K562 (cell line): ENCODE data around the gene HVCN1. TPM values are rescaled to one million over a fixed set of nuclear protein-coding genes. Genes with fewer than 3 reads are reported as not detected.

Experiments
- ATF7 ChIP-seq: fragments of 450-650 bp; IDR thresholded peaks from 2 replicates; pipeline ENCODE4 v1.7.1; 2014; ENCODE audit warnings: mild to moderate bottlenecking, moderate library complexity
- BCOR ChIP-seq: fragments of 450-650 bp; IDR thresholded peaks from 2 replicates; pipeline ENCODE4 v1.6.1; 2016
- CHD2 ChIP-seq: IDR thresholded peaks from 2 replicates; pipeline ENCODE4 v1.6.1; 2011; ENCODE audit warnings: low read depth, low read length
- COPS2 ChIP-seq: fragments of 450-650 bp; conservative IDR thresholded peaks from 2 replicates; pipeline ENCODE4 v1.6.1; 2016; ENCODE audit warnings: mild to moderate bottlenecking, moderate library complexity
- CREM ChIP-seq: IDR thresholded peaks from 2 replicates; pipeline ENCODE4 v1.6.1; 2014; ENCODE audit warnings: antibody characterized with exemption, low read depth
- ETV5 ChIP-seq: sonication (generic); formaldehyde crosslinking; IDR thresholded peaks from 2 replicates; pipeline ENCODE4 v1.4.0; 2020; ENCODE audit warnings: low read depth, mild to moderate bottlenecking, missing genetic modification reagents
- NFATC3 ChIP-seq: fragments of 450-650 bp; IDR thresholded peaks from 2 replicates; pipeline ENCODE4 v1.6.1; 2017; ENCODE audit warnings: mild to moderate bottlenecking
- NR2C2 ChIP-seq, 2 experiments: fragments of 200-800 bp in 1 of 2; sonication (Bioruptor generic) in 1 of 2; sonication (generic) in 1 of 2; formaldehyde crosslinking in 1 of 2; IDR thresholded peaks; 2 replicates each; pipeline versions ENCODE4 v1.6.1 to v1.8.0; 2016 to 2022; ENCODE audit warnings: mild to moderate bottlenecking in 1 of 2, missing compliant biosample characterization in 1 of 2, missing genetic modification characterization in 1 of 2, missing genetic modification reagents in 1 of 2
- NR3C1 ChIP-seq: sonication (generic); formaldehyde crosslinking; IDR thresholded peaks from 2 replicates; pipeline ENCODE4 v1.8.1; 2022; ENCODE audit warnings: missing genetic modification reagents
- PML ChIP-seq: IDR thresholded peaks from 2 replicates; pipeline ENCODE4 v1.6.1; 2012; ENCODE audit warnings: low read length, inconsistent platforms
- RAD51 ChIP-seq: fragments of 450-650 bp; IDR thresholded peaks from 2 replicates; pipeline ENCODE4 v1.7.1; 2016; ENCODE audit warnings: low read depth, mild to moderate bottlenecking, borderline replicate concordance
- SMARCA4 ChIP-seq: fragments of 450-650 bp; IDR thresholded peaks from 2 replicates; pipeline ENCODE4 v1.6.1; 2016
- SMARCC2 ChIP-seq: fragments of 450-650 bp; IDR thresholded peaks from 2 replicates; pipeline ENCODE4 v1.6.1; 2017; ENCODE audit warnings: antibody characterized with exemption, moderate library complexity, mild to moderate bottlenecking, low read depth
- TARDBP ChIP-seq: fragments of 450-650 bp; IDR thresholded peaks from 2 replicates; pipeline ENCODE4 v1.6.1; 2016
- TCF7 ChIP-seq: sonication (generic); IDR thresholded peaks from 2 replicates; pipeline ENCODE4 v1.6.1; 2016; ENCODE audit warnings: antibody characterized with exemption, borderline replicate concordance
- TEAD2 ChIP-seq: fragments of 450-650 bp; IDR thresholded peaks from 2 replicates; pipeline ENCODE4 v1.6.1; 2016; ENCODE audit warnings: missing genetic modification characterization, control low read depth, missing compliant biosample characterization
- TRIM24 ChIP-seq, 2 experiments: fragments of 450-650 bp; IDR thresholded peaks; 2 replicates each; pipeline ENCODE4 v1.6.1; 2016
- ZBTB5 ChIP-seq: fragments of 450-650 bp; IDR thresholded peaks from 2 replicates; pipeline ENCODE4 v1.6.1; 2017; ENCODE audit warnings: antibody characterized with exemption
- ZBTB7A ChIP-seq: IDR thresholded peaks from 2 replicates; pipeline ENCODE4 v1.6.1; 2011; ENCODE audit warnings: low read depth, mild to moderate bottlenecking, low read length, moderate library complexity, borderline replicate concordance; ENCODE audit not compliant: control insufficient read depth
- ZNF134 ChIP-seq: fragments of 250-450 bp; sonication (Bioruptor Pico); conservative IDR thresholded peaks from 2 replicates; pipeline ENCODE4 v1.4.0; 2020
- ZNF146 ChIP-seq: IDR thresholded peaks from one replicate; pipeline ENCODE4 v1.6.1; 2018; ENCODE audit warnings: missing compliant biosample characterization; ENCODE audit not compliant: unreplicated experiment
- ZNF3 ChIP-seq: fragments of 250-450 bp; sonication (Bioruptor Pico); IDR thresholded peaks from 2 replicates; pipeline ENCODE4 v1.5.0; 2021; ENCODE audit warnings: mild to moderate bottlenecking, moderate library complexity
- ZNF324 ChIP-seq: fragments of 250-450 bp; sonication (Bioruptor Pico); IDR thresholded peaks from 2 replicates; pipeline ENCODE4 v1.4.0; 2020; ENCODE audit warnings: mild to moderate bottlenecking
- ZNF347 ChIP-seq: fragments of 450-650 bp; formaldehyde crosslinking; IDR thresholded peaks from 2 replicates; pipeline ENCODE4 v1.4.0; 2020; ENCODE audit warnings: low read depth, mild to moderate bottlenecking, moderate library complexity
- ZNF507 ChIP-seq: conservative IDR thresholded peaks from 2 replicates; pipeline ENCODE4 v1.6.1; 2017; ENCODE audit warnings: missing genetic modification characterization, missing compliant biosample characterization
- polyA plus RNA-seq, 8 experiments: library from polyadenylated mRNA; depleted of rRNA in 4 of 8; stranded (reverse) in 5 of 8; unstranded in 3 of 8; fragments of >200 nt; fragmentation: Nextera tagmentation in 2 of 8; fragmentation: Illumina TruSeq in 1 of 8; extraction: Ambion mirVana in 2 of 8; extraction: Trizol in 1 of 8; gene quantifications; 2 replicates each; pipeline versions ENCODE4 v1.2.1 to v1.2.3, GENCODE V29; 2011 to 2014; ENCODE audit warnings: inconsistent platforms in 1 of 8, missing spikeins in 1 of 8
- total RNA-seq, 7 experiments: library from RNA; depleted of rRNA in 6 of 7; stranded (reverse); fragments of >200 nt in 6 of 7; fragmentation: Illumina TruSeq in 2 of 7; extraction: Trizol in 2 of 7; gene quantifications; 2 replicates each; pipeline versions ENCODE4 v1.2.1 to v1.2.3, GENCODE V29; 2011 to 2021; ENCODE audit warnings: low replicate concordance in 1 of 7
- TF ChIP-seq, protein P1 (sequence below): fragments of 200-800 bp; sonication (Bioruptor generic); IDR thresholded peaks from 2 replicates; pipeline ENCODE4 v1.6.1; 2017; ENCODE audit warnings: missing genetic modification characterization, missing compliant biosample characterization
- TF ChIP-seq, protein P2 (sequence below): sonication (generic); IDR thresholded peaks from 2 replicates; pipeline ENCODE4 v1.6.1; 2016

The HVCN1 gene
- total and polyA plus RNA-seq, 9 of the 15 experiments (the other 6 are each of a cell fraction or from before 2014, with no cell fraction given), result 0.21 to 1.4 (median 0.74) TPM

- TF ChIP-seq ZBTB5 (no peak), COPS2 (no peak), TCF7 (no peak), ZBTB7A (no peak; the same call in 1 of the 2 replicates), ZNF324 (CRISPR knock-in tag) (no peak), RAD51 (peak; percentile 82), ZNF347 (CRISPR knock-in tag) (no peak), NFATC3 (0 out of 2 replicates have a peak, but pooled peaks have one; percentile 58), NR2C2 (CRISPR knock-in tag; IDR thresholded peaks at IDR 0.05) (no peak), NR2C2 (tag; IDR thresholded peaks at IDR 0.05) (peak; percentile 65), SMARCA4 (peak; percentile 92), NR3C1 (no peak), CHD2 (no peak), ZNF134 (peak; percentile 36; the same call in 1 of the 2 replicates), CREM (peak; percentile 21; the same call in 1 of the 2 replicates), ZNF507 (tag) (no peak), BCOR (peak; percentile 64), ETV5 (CRISPR knock-in tag) (no peak), SMARCC2 (peak; percentile 77; the same call in 1 of the 2 replicates), TEAD2 (no peak), TARDBP (0 out of 2 replicates have a peak, but pooled peaks have one; percentile 64), ZNF3 (CRISPR knock-in tag) (no peak), PML (0 out of 2 replicates have a peak, but pooled peaks have one; percentile 25), TRIM24 (IDR thresholded peaks at IDR 0.05) (peak in 1 of 2 experiments; percentile 60; a peak in 2 of 4 replicates), ATF7 (peak; percentile 75), ZNF146 (CRISPR knock-in tag) (no peak)
- TF ChIP-seq, protein P1, sequence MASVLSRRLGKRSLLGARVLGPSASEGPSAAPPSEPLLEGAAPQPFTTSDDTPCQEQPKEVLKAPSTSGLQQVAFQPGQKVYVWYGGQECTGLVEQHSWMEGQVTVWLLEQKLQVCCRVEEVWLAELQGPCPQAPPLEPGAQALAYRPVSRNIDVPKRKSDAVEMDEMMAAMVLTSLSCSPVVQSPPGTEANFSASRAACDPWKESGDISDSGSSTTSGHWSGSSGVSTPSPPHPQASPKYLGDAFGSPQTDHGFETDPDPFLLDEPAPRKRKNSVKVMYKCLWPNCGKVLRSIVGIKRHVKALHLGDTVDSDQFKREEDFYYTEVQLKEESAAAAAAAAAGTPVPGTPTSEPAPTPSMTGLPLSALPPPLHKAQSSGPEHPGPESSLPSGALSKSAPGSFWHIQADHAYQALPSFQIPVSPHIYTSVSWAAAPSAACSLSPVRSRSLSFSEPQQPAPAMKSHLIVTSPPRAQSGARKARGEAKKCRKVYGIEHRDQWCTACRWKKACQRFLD, result peak; percentile 17; the same call in 1 of the 2 replicates
- TF ChIP-seq, protein P2, sequence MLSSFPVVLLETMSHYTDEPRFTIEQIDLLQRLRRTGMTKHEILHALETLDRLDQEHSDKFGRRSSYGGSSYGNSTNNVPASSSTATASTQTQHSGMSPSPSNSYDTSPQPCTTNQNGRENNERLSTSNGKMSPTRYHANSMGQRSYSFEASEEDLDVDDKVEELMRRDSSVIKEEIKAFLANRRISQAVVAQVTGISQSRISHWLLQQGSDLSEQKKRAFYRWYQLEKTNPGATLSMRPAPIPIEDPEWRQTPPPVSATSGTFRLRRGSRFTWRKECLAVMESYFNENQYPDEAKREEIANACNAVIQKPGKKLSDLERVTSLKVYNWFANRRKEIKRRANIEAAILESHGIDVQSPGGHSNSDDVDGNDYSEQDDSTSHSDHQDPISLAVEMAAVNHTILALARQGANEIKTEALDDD, result peak; percentile 46
Measured at GRCh38 chr12:110698171-110698902, 9.4 kb upstream of the HVCN1 start (continued).
